ENCODE measurements around the gene ALDH9A1.
A peak's percentile ranks its signal among the peaks of the same experiment; 100 is the strongest.
"Not testable (repeated sequence)": the region's sequence is repeated elsewhere in the genome, so short reads cannot be mapped to it uniquely, and the experiment has no call there.

ALDH9A1 gene

DNA sequence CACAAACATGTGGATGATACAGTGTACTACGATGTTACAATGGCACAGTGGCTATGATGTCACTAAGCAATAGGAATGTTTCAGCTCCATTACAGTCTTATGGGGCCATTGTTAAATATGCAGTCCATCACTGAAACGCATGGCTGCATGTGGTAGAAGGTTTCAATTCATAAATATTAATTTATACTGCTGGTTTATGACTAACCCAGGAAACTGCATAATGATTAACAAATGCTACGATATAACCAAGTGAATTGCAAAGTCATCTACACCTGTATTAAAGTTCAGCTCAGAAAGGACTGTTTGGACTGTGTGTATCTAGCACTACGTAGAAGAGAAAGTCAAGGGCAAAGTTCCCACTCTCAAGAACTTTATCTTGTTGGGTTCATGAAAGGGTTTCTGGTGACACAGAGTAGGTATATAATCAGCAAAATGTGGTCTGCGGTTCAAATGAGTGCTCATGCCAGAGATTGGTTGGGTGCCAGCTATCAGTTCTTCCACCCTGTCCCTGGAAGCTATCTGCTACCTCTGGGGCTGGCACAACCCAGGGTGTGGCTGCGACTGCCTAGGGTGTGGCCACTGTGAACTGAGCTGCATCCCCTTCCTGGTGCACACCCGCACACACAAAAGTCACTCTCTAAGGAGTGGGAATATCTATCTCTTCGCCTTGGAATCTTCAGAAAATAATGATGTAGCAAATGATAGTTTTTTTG, 52.6 kb downstream of the ALDH9A1 start:
- peak; percentile 51 for DNase-seq (ENCODE audit: low read depth, low spot score)

- no peak for DNase-seq (ENCODE audit: low read depth, low spot score)
Measured at GRCh38 chr1:165644064-165644735, 54.2 kb downstream of the ALDH9A1 start.

GRCh38 chr1:165641231-165641987, 57.0 kb downstream of the ALDH9A1 start:
- DNase-seq (ENCODE audit: low read depth, low spot score) = no peak

DNA sequence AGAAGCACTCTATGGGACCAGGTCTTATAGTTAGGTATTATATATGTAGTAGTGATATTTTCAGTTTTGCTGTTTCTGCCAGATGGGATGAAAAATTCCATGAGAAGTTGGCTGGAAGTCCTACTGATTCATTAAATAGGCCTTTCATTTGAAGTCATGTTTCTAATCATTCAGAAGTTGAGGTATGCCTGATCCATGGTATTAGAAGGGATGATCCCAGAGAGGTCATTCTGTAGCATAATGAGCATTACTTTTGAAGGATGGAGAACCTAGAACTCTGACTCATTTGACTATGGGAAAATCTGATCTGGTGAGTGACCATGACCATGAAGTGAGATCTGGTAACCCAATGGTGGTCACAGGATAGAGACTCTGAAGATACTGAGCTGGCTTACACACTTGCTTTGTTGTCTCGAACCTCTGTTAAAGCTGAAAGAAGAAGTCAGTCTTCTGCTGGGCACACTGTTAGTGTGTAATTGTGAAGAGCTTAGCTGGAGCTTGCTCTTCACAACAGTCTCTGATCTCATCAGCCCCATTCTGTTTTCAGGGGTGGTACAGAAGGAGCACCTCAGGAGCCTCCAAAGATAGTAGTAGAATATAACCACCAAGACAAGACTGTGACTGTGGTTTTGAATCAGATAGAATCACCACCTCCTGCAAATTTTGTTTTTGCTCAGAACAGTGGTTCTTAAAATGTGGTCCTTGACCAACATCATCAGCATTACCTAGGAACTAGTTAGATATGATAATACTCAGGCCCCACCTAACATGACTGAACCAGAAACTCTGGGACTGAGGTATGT, 58.3 kb downstream of the ALDH9A1 start:
- DNase-seq (ENCODE audit: low read depth, low spot score) = no peak

DNA sequence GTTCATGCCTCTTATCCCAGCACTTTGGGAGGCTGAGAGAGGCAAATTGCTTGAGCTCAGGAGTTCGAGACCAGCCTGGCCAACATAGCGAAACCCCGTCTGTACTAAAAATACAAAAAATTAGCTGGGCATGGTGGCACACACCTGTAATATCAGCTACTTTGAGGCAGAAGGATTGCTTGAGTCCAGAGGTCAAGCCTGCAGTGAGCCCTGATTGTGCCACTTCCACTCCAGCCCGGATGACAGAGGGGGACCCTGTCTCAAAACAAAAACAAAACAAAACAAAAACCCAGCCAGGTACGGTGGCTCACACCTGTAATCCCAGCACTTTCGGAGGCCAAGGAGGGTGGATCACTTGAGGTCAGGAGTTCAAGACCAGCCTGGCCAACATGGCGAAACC, 60.2 kb downstream of the ALDH9A1 start:
- DNase-seq (ENCODE audit: low read depth, low spot score) = not testable (repeated sequence)

- DNase-seq (ENCODE audit: low read depth, low spot score) = peak; percentile 57
Measured at GRCh38 chr1:165637427-165637826, 60.9 kb downstream of the ALDH9A1 start.

- no peak for DNase-seq (ENCODE audit: low read depth, low spot score)
Measured at GRCh38 chr1:165635823-165636222, 62.5 kb downstream of the ALDH9A1 start.

GRCh38 chr1:165635329-165635728, 63.0 kb downstream of the ALDH9A1 start:
- no peak for DNase-seq (ENCODE audit: low read depth, low spot score)

DNA sequence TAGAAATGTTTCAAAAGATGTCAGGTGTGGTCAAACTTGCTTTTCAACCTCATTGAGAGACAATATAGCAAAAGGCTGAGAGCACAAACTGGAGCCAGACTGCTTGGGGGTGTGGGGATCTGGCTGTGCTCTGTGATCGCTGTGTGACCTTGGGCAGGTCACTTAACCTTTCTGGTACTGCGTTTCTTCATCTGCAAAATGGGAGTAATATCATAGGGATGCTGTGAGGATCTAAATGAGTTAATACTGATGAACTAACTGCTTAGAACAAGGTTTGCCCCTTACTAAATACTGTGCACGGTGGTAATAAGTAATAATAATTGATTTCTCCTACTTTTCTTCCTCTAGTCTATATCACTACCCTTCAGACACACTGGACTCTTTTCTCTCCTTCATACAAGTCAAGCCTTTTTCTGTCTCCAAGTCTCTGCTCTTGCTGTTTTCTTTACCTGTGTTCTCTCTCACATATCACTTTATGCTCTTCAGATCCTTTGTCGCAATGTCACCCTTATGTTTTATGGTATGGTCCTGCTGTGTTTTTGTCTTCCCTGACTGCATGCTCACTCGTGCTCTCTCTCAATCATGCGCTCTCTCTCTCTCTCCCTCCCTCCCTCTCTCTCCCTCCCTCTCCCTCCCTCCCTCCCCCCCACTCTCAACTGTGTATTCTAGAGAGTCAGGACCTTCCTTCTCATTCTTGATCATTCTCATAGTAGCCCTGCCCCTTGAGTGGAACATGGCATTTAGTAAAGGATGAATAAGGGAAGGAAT, 64.0 kb downstream of the ALDH9A1 start:
- no peak for DNase-seq (ENCODE audit: low read depth, low spot score)

DNA sequence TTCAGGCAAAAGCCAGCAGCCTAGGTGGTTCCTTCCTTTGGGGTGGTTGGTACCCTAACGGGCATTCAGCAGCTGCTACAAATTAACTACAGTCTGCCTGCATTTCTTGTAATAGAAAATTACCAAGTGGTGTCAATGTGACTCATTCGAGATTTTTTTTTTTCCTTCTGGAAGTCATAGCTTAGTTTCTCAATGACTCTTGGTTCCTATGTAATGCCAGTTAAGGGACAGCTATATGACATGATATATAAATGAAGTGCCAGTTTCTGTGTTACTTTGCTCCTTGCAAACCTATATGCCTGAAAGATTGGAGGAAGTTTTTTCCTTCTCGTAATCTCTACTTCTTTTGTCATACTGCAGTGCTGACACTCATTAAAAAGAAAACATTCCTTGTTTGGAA, 64.7 kb downstream of the ALDH9A1 start:
- DNase-seq (ENCODE audit: low read depth, low spot score) = peak; percentile 44

- no peak for DNase-seq (ENCODE audit: low read depth, low spot score)
Measured at GRCh38 chr1:165632491-165632890, 65.9 kb downstream of the ALDH9A1 start.

DNA sequence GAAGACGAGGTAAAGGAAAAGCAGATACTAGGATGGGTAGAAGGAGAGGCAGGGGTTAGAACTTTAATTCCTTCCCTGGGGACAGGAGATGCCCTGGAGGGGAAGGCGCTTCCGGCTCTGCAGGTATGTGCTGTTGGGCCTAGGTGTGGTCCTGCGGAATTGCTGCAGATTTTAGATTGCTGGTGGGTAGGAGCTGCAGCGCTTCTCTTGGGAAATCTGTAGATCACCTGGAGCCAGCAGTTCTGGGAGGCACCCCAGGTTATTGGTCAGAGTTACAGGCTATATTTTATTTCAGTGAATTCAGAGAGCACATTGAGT, 66.3 kb downstream of the ALDH9A1 start:
- no peak for DNase-seq (ENCODE audit: low read depth, low spot score)

DNA sequence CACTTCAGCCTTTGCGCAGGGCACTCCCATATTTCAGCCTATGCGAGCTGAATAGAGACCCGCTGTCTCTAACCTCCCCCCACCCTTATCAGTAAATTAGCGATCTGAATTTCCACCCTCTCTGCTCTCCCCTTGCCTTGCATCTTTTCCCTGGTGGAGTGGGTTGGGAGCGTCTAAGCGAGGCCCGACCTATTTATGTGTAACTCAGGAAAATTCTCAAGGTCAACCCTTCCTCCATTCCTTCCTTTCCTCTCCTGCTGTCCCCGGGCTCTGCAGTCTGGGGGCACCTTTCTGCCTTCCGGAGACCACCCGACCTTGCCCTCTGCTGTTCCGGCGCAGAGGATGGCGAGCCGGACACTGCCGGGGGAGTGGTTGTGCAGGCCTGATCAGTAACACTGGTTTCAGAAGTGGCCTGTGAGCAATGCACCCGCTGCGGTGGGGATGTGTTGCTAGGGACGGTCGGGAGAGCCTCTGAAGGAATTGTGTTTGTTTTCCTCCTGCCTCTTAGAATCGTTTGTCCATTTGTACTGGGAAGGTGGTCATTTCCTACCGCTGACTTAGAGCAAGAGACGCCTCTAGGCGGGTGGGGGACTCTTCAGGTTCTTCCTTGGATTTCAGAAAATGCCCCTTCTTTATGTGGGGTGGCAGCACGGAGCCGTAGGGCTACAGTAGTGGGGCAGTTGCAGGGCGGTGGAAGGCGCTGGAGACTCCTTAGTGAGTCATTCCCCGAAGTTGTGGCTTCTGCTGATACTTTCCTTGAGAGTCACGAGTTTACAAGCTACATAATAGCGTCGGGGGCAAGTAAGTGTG, 66.8 kb downstream of the ALDH9A1 start:
- peak; percentile 89 for DNase-seq (ENCODE audit: low read depth, low spot score)

DNA sequence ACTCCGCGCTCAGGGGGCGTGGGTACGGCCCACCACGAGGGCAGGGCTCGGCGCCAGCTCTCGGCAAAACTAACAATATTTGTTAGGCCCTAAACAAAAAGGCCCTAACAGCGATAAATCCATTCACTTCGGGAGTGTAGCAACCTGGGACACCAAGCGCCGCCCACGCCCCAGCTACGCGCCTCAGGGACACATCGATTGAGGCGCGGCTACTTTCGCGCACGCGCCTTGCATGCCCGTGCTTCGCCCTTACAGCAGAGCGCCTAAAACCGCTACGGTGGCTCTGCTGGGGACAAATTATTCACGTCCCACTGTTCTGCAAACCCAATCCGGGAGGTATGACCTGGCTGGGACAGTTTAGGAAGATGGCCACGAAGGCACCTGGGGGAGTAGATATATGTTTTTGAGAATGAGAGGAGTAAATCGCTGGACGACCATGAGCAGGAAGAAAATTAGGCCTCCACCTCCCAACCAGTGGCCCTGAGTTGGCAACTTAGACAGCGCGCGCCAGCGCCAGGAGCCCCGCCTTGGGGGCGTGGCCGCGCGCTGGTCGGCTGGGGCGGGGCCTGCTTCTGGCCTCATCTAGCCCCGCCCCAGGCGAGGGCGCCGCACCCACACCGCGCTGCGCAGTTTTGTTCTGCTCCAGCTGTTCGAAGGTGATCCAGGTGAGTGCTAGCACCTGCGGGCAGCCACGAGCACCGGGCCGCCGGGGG, 67.6 kb downstream of the ALDH9A1 start, which contains the start of gene MGST3:
MGST3 (plus strand) TSS at position 606 of the 713 bp plus-strand sequence. CDS start 18,614 bp downstream, outside the sequence.
- DNase-seq (ENCODE audit: low read depth, low spot score) = peak; percentile 95

DNA sequence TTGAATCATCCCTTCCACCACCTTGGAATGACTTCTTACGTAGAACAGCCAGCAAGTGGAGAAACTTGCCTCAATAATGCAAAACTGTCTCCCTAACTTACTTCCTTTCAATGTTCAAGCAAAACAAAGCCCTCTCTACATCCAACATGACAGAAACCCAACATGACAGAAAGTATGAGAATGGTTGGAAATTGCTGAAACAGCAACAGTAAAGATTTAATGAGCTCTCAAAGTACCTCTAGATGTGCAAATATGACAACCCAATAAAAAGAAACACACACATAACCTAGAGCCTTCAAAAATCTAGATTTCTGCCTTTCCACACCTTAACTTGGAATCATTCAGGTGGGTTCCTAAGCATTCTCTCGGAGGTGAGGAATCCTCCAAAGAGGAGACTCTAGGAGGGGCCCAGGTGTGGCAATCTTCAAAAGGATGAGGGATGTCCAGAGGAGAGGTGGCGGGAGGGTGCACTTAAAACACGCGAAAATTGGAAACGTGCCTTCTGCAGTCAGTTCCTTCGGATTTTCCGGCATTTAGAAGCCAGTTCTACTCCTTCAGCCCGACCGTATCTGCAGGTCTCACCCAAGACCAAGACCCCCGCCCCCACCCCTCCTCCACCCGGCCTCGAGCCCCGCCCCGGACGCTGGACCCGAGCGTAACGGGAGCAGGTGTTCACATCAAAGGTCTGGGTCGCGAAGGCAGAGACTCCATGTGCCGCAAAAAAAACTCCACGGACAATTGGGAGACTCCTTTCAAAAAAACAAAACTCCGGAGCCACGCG, 68.3 kb downstream of the ALDH9A1 start:
- no peak for DNase-seq (ENCODE audit: low read depth, low spot score)

- DNase-seq (ENCODE audit: low read depth, low spot score) = no peak
Measured at GRCh38 chr1:165629151-165629550, 69.2 kb downstream of the ALDH9A1 start.

GRCh38 chr1:165628147-165628822, 70.1 kb downstream of the ALDH9A1 start:
- no peak for DNase-seq (ENCODE audit: low read depth, low spot score)

DNA sequence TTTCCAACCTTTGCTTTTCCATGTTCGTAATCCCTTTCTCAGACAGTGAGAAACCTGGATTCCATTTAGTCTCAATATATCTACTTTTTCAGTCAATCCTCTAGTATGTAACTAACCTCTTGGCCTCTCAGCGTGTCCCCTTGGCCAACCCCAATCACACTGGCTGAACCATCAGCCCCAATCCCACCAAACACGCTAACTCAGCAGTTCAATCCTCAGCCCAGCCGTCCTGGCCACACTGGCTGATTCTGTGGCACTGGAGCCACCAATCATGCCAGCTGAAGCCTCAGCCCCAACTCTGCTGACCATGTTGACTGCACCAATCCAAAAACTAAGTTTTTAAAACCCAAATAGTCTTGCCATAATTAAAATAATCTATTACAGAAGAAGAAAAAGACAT, 73.9 kb downstream of the ALDH9A1 start:
- DNase-seq (ENCODE audit: low read depth, low spot score) = no peak

Data from astrocyte of the hippocampus (primary cell).